Inflammatory macrophage treated with lipopolysaccharide for 4 hours (primary cell): ENCODE measurements around the gene MEP1B.
"Not testable (repeated sequence)": the region's sequence is repeated elsewhere in the genome, so short reads cannot be mapped to it uniquely, and the experiment has no call there.

Experiments used
- DNase-seq: peaks from one replicate; pipeline ENCODE4 v3.0.0-alpha.2; 2020

Gene MEP1B

DNA sequence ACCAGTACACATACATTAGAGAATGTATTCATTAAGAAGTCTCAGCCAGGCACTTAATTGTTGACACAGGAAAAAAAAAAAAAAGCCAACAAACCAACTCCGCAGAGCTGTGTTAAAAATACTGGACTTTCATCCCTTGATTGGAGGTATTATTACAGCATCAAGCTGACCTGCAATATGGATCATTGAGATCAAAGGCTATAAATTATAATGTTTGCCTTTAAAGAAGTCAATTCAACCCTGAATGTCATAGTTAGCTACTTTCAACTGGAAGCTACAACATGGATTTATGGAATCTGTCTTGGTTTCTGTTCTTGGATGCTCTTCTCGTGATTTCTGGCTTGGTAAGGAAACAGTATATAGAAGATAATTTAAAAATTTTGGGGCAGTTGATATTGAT lies at the start of gene MEP1B:
Gene MEP1B (plus strand): TSS at position 250 of the 400 bp plus-strand sequence. CDS start 32 bp downstream, at position 282.
- DNase-seq: no peak

DNA sequence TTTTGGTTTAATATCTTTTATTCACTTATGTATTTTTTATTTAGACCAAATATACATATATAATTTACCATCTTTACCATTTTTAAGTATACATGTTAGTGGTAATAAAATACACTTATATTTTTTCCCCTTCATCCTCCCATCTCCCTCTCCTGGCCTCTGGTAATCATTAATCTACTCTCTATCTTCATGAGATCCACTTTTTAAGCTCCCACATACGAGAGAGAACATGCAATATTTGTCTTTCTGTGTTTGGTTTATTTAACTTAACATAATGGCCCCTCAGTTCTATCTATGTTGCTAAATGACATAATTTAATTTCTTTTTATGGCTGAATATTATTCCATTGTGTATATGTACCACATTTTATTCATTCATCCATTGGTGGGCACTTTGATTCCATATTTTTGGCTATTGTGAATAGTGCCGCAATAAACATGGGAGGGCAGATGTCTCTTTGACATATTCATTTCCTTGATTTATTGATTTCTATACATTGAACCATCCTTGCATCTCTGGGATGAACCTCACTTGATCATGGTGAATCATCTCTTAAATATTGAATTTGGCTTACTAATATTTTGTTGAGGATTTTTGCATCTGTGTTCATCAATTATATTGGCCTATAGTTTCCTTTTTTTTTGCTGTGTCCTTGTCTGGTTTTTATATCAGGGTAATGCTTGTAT lies 41.5 kb upstream of the MEP1B start:
- DNase-seq: no peak

DNA sequence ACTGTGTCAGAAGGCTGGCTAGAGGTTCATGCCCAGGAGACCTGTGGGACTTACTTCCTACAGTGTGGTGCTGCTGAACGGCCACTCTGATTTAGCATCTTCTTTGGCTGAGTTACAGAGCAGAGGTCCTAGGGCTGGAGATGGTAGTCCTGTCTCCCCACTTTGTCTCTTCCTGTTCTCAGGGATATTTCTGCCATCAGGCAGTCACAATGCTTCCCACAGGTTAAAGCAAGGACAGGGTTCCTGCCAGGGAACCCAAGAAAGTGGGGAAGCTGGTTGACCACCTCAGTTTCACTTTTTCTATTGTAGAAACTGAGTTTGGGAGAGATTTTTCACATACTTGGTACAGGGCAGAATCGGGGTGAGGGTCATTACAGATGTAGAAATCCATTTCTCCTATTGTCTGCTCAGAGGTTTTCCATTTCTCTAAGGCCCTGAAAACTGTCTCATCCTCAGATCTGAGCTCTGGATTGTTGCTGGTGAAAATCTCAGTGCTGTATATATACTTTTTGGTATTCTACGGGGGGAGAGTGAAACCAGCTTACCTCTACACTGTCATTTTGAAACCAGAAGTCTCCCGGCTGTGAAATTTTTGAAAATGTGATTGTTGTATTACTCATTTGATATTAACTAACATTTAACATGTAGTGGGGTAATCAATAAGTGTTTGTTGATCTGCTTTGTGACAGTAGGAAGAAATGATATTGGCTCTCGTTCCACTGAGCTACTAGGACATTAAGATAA lies 37.0 kb upstream of the MEP1B start:
- DNase-seq: no peak

DNA sequence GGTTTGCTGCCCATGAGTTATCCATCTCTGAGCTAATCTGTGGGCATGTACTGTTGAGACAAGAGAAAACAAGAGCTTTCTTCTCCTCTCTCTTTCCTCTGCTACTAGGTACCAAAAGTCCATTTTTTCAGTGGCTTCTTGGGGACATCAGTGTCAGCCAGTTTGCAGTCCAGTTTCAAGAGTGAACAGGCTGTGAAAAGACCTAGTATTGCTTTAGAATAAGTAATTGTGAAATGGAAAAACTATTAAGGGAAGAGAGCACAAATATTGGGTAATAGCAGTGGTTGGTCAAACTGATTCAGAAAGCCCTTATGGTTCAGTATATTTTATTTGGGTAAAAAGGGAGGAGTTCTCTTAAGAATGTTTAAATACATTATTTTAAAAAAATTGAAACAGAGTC lies 33.0 kb upstream of the MEP1B start:
- peak; percentile 46 for DNase-seq

DNA sequence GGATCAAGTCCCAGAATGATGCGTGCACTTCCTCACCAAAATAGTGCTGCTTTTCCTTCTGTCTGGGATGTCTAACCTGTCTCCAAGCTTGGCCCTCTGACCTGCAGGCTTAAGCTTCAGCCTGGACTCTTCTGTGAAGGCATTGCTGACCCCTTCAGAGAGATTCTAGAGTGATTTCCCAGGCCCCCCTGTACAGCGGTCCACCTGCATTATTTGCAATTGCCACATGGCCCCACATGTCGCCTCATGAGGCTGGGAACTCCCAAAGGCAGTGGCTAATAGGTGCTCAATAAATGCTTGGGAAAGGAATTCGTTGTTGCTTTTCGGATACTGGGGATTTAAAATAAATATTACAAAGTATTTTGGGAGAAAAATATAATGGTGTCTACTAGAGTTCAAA lies 32.3 kb upstream of the MEP1B start:
- no peak for DNase-seq

DNA sequence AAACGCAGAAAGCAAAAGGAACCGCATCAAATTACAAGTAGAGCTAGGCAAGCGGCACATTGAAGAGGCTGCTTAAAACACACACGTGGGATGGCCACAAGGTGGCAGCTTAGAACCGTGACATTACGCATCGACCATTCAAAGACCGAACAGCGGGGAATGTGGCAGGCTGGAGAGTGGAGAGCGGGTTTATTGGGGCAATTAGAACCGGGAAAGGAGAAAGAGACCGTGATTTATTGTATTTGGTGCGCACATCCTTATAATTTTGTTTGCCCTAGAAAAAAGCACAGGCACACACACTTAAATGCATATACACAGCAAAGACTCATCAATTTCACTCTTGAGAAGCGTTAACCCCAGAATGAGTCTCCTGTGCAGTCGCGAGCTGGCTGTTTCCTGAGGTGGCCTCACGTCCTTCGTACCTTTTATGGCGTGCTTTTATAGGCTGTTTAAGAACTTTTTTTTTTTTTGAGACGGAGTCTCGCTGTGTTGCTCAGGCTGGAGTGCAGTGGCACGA lies 31.7 kb upstream of the MEP1B start:
- peak; percentile 68 for DNase-seq

DNA sequence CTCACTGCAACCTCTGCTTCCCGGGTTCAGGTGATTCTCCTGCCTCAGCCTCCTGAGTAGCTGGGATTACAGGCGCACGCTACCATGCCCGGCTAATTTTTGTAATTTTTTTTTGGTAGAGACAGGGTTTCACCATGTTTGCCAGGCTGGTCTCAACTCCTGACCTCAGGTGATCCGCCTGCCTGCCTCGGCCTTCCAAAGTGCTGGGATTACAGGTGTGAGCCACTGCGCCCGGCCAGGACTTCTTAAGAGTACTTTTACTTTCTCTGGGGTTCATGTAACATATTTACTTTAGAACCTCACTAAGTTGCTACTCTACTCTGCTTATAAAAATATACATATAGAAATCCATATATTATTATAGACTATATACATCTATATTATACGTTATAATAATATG lies 31.2 kb upstream of the MEP1B start:
- not testable (repeated sequence) for DNase-seq

DNA sequence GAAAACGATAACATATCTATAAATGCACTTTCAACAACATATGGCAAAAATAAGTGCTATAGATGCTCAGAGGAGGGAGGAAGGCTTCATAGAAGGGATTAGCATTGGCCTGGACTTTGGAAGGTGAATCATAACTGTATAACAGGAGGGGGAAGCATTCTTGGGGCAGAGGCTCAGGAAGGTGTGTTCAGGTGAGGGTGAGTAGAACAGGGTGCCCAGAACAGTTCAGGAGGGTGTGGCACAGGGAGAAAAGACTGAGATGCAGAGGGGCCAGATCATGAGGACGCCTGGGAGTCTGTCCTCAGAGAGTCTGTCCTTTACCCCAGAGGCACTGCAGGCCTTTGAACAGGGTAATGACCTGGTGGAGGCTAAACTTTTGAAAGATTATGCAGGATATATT lies 29.3 kb upstream of the MEP1B start:
- DNase-seq: no peak

DNA sequence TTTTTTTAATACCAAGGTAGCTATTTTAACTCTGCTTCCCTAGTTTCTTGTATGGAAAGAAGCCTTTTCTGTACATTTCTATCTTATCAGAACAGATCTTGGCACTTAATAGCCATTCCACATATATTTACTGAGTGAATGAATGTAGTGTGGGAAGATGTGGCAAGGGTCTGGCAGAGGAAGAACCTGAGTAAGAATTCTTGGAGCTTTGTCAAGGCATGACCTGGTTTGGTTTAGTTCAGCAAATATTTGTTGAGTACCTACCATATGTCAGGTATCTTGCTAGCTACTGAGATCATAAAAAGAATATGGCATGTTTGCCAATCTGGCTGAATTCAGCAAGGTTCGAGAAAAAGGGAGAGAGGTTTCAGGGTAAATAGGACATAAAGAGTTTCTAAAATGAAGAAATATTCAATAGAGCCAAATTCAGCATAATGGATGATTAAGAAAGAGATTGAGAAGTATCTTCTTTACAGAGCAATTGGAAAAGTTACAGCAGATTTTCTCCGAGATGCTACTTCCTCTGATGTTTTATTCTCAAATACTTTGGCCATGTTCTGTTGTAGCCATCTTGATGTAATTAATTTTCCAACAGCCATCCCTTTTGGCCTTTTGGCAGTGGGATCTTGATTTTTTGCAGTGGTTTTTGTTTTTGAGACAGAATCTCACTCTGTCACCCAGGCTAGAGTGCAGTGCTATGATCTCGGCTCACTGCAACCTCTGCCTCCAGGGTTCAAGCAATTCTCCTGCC lies 21.7 kb upstream of the MEP1B start:
- DNase-seq: no peak

DNA sequence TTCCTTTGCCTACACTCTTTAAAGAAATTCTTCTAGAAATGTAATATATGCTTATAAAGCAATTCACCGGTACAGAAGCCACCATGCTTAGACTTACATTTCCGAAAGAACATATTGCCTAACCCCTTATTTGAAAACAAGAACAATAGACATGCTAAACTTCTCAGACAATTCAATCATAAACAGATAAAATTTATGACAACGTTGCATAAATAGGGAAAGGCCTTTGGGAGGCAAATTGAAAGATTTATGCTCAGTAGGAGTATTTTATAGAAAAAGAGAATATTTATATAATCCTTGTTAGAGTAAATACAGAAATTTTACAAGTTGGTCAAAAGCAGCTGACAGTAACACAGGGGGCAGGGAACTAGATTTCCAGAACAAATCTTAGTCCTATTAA lies 16.2 kb upstream of the MEP1B start:
- DNase-seq: no peak

DNA sequence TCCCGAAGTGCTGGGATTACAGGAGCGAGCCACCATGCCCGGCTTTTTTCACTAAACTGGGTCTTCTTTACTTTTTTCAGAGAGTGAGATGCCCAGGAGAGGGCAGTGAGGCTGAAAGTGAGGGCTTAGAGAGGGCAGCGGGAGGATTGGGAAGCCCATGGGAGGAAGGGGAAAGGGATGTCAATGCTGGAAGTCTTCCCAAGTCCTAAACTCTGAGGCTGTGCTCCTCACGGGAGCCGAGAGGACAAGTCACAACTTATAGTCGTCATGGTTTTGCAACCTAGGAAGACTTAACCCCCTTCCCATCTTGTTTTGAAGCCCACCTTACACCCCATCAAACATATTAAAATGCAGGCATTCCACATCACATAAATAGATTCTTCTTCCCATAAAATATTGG lies 15.1 kb upstream of the MEP1B start:
- no peak for DNase-seq

DNA sequence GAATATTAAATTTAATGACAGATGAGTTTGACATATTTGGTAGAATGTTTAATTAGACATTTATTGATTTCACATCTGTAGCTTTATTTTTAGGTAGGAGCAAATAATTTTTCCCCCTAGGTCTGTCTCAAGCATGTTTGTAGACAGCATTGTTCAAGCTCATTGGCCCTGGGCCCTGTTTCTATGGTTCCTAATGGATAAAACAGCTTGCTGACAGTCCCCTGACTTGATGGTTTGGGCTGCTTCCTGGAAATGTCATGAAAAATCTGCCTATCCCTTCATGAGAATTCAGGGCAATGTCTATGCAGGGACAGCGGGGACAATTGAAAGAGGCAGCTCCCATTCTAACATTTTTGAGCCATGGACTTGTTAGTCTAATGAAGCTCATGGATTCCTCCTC lies 14.6 kb upstream of the MEP1B start:
- no peak for DNase-seq

DNA sequence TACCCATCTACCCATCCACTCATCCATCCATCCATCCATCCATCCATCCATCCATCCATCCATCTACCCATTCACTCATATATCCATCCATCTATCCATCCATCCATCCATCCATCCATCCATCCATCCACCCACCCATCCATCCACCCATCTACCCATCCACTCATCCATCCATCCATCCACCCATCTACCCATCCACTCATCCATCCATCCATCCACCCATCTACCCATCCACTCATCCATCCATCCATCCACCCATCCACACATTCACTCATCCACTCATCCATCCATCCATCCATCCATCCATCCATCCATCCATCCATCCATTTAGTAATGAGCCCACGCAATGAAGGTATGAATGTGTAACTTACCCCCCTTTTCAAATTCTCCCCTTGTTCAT lies 13.1 kb upstream of the MEP1B start:
- not testable (repeated sequence) for DNase-seq

DNA sequence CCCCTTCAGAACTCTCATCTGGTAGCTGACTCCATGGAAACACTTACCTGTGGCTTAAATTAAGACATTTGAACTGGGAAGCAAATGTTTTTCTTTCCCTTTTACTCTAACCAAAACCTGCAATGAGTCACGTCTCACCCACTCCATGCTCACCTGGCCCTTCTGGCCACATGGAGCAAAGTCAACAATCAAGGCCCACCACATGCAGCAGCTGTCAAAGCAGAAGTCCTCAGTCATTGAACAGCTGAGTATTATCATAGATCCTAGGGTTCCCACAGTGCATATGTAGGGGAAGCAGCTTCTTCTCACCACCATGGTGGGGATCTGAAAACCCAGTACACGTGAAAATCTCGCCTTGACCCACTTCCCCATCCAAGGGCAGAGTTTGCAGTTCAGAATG lies 12.3 kb upstream of the MEP1B start:
- no peak for DNase-seq

DNA sequence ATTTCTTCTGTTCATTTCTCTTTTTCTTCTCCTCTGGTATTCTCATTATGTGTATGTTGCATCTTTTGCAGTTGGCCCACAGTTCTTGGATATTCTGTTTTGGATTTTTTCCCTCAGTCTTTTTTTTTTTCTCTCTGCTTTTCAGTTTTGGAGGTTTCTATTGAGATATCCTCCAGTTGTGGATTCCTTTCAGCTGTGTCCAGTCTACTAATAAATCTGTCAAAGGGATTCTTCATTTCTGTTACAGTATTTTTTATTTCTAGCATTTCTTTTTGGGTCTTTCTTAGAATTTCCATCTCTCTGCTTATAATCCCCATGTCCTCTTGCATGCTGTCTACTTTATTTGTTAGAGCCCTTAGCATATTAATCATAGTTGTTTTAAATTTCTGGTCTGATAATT lies 6.3 kb upstream of the MEP1B start:
- DNase-seq: no peak

DNA sequence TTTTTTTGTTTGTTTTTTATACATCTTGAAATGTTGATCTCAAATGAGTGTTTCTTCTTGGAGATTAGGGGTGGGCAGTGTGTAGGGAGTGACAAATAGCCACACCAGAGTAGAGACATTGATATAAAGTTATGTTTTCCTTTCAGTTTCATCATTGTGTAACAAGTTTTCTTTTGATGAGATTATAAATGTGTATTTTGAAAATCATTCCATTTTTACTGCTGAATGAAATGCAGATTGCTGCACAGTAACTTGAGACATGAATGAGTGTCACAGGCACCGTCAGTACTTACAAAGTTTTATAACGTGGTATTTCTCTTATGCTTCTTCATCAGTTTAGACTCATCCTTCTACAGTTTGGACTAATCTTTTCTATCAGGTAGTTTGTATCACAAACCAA lies 370 bp downstream of the MEP1B start:
- peak; percentile 6 for DNase-seq

DNA sequence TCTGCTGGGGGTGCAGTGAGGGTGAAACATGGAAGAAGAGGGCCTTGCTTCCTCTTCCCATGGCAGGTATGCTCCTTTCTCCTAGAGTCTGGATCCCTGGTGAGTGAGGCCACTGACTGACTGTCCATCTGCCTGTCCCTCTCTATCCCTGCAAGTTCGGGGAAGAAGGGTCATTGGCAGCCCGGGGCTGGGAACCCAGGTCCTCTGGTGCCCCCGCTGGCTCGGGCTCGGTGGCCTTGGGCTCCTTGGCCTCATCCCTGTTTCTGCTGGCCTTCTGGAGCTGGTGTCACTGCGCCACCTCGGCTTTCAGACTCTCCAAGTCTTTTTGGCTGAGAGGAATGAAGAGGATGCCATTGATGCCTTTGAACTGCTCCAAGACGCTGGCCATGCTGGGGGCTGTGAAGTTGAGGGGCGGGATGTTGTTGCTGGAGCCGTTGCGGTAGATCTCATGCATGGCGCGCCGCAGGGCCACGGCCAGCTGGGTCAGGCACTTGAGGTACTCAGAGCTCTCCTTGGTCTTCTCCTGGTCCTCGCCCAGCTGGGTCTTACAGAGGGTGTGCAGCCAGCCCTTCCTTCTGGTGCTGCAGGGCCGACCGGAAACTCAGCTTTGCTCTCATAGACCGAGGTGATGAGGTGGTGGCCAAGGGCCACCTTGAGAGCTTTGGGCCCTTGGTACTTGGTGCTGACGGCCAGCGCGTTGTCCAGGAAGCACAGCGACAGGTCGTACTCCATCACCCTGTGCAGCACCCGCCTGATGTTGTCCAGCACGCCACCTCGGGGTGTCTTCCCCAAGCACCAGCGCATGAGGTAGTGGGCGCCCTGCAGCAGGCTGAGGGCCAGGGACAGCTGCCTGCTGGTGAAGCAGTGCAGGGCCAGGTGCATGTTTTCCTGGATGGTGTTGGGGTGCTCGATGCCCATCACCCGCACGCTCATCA lies 6.3 kb downstream of the MEP1B start:
- DNase-seq: no peak

DNA sequence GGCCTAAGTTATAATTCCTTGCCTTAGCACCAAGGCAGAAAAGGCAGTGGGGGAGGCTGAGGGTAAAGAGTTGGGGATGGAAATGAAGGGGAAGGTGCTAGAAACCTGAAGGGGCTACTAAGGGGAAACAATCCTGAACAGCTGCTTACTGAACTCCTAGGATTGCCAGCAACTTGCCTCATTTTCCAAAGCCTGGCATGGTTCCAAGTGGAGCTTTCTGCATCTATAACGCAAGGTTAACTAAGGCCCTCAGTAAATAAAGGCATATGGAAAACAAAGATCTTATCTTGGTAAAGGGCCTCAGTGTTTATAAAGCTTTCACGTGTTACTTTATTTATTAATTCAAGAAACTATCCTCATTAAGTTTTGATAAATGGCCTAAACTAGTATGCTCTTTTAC lies 10.9 kb downstream of the MEP1B start:
- no peak for DNase-seq

DNA sequence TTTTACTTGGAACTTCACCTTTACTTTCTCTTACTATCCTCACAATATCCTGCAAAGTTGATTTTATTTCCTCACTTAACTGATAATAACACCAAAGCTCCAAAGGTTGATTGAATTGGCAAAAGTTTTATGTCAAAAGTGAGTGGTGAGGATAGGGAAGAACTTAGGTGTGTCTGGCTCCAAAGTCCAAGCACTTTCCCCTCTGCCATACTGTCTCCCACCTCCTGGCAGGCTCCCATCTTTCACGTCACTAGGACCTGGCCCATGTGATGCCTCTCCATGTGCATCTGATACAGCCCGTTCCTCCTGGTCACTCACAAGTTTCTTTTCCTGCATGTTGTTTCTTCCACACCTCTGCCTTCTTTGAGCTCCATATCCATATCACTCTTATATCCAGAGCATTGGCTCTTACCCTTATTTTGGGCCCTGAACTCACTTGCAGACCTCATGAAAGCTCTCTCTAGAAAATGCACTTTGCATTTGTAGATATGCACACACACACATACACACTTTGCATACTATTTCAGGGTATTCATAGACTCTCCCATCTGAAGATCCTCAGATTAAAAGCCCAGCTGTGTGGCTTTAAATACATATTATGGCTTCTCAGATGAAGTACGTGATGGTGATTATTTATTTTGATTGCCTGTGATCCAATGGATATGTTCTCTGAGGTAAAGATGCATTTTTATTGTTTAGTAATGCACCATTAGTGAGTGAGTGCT lies 12.3 kb downstream of the MEP1B start:
- no peak for DNase-seq

DNA sequence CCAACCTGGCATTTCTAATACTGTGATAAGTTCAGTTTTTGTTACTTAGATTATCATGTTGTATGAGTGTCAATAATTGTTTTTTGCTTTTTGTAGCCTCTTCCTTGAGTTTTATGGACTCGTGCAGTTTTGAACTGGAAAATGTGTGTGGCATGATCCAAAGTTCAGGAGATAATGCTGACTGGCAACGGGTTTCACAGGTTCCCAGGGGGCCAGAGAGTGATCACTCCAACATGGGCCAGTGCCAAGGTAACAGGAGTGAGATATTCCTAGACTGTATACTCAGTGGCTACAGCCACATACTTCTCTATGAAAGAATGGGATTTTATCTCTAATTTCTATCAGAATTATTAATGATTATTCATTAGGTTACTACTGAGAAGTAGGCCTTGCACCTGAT lies 18.2 kb downstream of the MEP1B start:
- no peak for DNase-seq

DNA sequence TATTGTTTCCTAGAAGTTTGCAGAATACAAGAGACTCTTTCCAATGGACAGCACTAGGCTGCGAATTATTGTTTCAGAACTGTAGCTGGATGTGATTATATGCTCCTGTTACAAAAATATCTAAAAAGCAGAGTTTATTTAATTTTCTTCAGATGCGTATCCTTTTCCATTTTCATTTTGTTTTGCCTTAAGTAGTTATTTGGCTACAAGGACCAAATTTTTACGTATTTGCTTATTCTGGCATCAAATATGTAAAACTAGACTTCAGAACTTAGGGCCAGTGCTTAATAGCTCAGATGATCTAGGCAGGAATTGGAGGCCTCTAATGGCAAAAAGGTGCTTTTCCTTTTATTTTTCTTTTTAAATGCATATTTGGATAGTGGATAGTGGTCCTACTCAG lies 18.7 kb downstream of the MEP1B start:
- DNase-seq: no peak
